DOHH2 (cell line): Measurements from ENCODE around the gene MAGEA11.
"Not testable (repeated sequence)": the region's sequence is repeated elsewhere in the genome, so short reads cannot be mapped to it uniquely, and the experiment has no call there.

Experiments
- EZH2phosphoT487 ChIP-seq: fragments of 200-600 bp; sonication (generic); IDR thresholded peaks from 2 replicates; pipeline ENCODE4 v1.6.1; 2017; ENCODE audit warnings: borderline replicate concordance, mild to moderate bottlenecking, antibody characterized with exemption, low read length, moderate library complexity, mixed read lengths
- TF ChIP-seq, protein P1 (sequence below): fragments of 200-600 bp; sonication (generic); IDR thresholded peaks from one replicate; pipeline ENCODE4 v1.5.1; 2014; ENCODE audit warnings: antibody characterized with exemption, mild to moderate bottlenecking, low read depth, low read length; ENCODE audit not compliant: poor library complexity, severe bottlenecking

DNA sequence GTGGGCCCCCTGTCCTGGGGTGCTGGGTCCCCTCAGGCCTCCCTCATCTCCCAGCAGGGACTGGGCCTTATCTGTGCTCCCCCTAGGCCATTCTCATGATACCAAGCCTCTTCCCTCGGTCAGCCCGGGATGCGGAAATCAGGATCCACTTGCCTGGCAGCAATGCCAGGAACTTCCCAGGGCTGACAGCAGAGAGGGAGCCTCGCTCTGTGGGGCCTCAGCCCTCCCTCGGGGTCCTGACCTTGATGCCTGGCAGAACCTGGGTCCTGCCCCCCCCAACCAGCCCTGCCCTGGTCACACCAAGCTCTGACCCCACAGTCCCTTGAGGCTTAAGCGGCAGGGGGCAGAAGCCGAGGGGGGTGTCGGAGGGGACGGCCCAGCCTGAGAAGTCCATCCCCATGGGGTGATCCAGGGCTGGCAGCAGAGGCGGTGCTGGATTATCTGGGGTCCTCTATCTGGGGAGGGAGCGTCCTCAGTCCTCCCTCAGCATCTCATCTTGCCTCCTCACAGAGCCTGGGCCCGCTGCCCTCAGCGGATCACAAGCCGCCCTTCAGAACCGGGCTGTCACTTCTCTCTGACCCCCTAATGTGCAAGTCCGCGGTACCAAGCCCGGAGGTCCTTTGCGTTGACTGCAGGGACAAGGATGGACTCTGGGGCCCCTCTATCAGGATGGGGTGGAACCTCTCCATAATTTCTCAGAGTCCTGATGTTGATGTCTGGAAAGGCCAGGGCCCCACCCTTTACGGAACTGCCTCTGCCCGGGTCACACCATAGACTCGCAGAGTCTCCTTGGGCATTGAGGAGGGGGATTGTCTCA is 50.2 kb downstream of the MAGEA11 start:
- TF ChIP-seq, protein P1, sequence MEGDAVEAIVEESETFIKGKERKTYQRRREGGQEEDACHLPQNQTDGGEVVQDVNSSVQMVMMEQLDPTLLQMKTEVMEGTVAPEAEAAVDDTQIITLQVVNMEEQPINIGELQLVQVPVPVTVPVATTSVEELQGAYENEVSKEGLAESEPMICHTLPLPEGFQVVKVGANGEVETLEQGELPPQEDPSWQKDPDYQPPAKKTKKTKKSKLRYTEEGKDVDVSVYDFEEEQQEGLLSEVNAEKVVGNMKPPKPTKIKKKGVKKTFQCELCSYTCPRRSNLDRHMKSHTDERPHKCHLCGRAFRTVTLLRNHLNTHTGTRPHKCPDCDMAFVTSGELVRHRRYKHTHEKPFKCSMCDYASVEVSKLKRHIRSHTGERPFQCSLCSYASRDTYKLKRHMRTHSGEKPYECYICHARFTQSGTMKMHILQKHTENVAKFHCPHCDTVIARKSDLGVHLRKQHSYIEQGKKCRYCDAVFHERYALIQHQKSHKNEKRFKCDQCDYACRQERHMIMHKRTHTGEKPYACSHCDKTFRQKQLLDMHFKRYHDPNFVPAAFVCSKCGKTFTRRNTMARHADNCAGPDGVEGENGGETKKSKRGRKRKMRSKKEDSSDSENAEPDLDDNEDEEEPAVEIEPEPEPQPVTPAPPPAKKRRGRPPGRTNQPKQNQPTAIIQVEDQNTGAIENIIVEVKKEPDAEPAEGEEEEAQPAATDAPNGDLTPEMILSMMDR: not testable (repeated sequence)
- not testable (repeated sequence) for TF ChIP-seq EZH2phosphoT487
